GM12878 (cell line): ENCODE results near the gene DMBX1.

Experiments used
- BRCA1 ChIP-seq: IDR thresholded peaks from 2 replicates; pipeline ENCODE4 v1.6.1; 2011; ENCODE audit warnings: low read depth, low read length, improper control_type of control experiment
- POLR2A ChIP-seq: IDR thresholded peaks from 2 replicates; pipeline ENCODE4 v1.6.1; 2011; ENCODE audit warnings: low read depth, mild to moderate bottlenecking, low read length
- TF ChIP-seq, protein P1 (sequence below): IDR thresholded peaks from 2 replicates; pipeline ENCODE4 v1.6.1; 2011; ENCODE audit warnings: mild to moderate bottlenecking, low read depth, low read length, moderate library complexity; ENCODE audit not compliant: insufficient replicate concordance

DNA sequence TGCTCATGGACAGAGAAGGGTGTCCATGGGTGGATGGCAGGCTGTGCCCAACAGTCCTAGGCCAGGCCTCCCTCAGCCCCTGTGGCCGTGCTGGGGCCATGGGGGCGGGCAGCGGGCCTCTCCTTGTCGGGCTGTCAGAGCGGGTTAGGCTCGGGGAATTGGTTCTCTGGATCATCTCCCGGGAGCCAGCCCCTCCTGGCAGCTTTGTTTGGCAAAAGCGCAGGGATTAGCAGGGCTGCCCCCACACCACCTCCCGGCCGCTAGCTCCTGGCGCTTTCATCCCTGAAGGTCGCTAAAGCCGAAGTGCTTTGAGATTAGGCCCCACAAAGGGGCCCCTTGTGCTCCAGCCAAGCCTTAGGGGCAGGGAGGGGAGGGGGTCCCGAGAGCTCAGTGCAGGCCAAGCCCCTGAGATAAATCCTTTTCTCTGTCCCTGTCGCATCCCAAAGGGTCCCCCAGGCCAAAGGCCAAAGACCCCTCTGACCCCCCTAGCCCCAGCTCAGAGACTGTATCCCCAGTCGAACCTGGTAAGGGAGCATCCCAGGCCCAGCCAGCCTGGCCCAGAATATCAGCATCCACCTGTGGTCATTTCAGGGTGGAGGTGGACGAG is 9.8 kb upstream of the DMBX1 start:
- TF ChIP-seq POLR2A (no peak), BRCA1 (no peak)
- TF ChIP-seq, protein P1, sequence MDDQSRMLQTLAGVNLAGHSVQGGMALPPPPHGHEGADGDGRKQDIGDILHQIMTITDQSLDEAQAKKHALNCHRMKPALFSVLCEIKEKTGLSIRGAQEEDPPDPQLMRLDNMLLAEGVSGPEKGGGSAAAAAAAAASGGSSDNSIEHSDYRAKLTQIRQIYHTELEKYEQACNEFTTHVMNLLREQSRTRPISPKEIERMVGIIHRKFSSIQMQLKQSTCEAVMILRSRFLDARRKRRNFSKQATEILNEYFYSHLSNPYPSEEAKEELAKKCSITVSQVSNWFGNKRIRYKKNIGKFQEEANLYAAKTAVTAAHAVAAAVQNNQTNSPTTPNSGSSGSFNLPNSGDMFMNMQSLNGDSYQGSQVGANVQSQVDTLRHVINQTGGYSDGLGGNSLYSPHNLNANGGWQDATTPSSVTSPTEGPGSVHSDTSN: no peak
